ENCODE results near the gene SEMA4B.

Gene SEMA4B

GRCh38 chr15:90265271-90266060, 64.3 kb downstream of the SEMA4B start, which contains the start of gene NGRN:
Gene NGRN, plus strand, starts transcription at chr15:90265672. Its CDS starts 41 bp downstream, at chr15:90265713.
- no peak for TF ChIP-seq CTCF (IDR thresholded peaks at IDR 0.05)

GRCh38 chr15:90266061-90266431, 64.9 kb downstream of the SEMA4B start:
- no peak for TF ChIP-seq CTCF (IDR thresholded peaks at IDR 0.05)

GRCh38 chr15:90266485-90266884, 65.4 kb downstream of the SEMA4B start:
- no peak for TF ChIP-seq CTCF (IDR thresholded peaks at IDR 0.05)

- TF ChIP-seq CTCF (IDR thresholded peaks at IDR 0.05), result no peak
These were observed 67.3 kb downstream of the SEMA4B start for GRCh38 chr15:90268415-90268814.

- TF ChIP-seq CTCF (IDR thresholded peaks at IDR 0.05), result no peak
These were observed 69.5 kb downstream of the SEMA4B start for GRCh38 chr15:90270502-90271150.

- no peak for TF ChIP-seq CTCF (IDR thresholded peaks at IDR 0.05)
These were observed 70.5 kb downstream of the SEMA4B start for GRCh38 chr15:90271459-90272166.
